Activated CD4-positive, CD25-positive, alpha-beta regulatory T cell treated with anti-CD3 and anti-CD28 coated beads, Interleukin-2, amount 50 U/mL, for 24 hours (primary cell): ENCODE measurements around the gene TP53TG3C.
"Not testable (repeated sequence)": the region's sequence is repeated elsewhere in the genome, so short reads cannot be mapped to it uniquely, and the experiment has no call there.

Experiments used
- ATAC-seq, 2 donors: fragments of 150-1000 bp; cut with Tn5 transposase; one replicate each; pipeline ENCODE4 v1.10.0; 2021; ENCODE audit warnings: mild to moderate bottlenecking in 1 of 2, moderate library complexity in 1 of 2

TP53TG3C gene

DNA sequence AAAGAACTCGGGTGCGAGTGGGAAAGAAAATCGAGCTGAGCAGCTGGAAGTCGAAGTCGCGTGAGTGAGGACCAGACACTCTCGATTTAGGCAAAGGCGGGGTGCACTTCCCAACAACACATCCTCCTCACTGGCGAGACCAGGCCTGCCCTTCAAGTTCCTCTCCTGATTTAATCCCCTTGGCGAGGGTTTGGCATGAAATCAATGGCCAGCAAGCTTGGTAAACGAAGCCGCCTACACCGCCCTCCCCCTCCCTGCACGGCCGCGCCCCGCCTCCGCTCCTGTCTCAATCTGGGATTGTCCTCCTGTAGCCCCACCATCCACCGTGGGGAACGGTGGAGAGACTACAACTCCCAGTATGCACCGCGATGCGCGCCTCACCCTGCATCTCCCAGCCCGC, at the start of gene TP53TG3C:
Gene TP53TG3C, plus strand, starts transcription at position 301 of the 400 bp plus-strand sequence. Its CDS starts 68 bp downstream, at position 369.
- not testable (repeated sequence) for ATAC-seq
